T-helper 22 cell (primary cell): ENCODE data around the gene RASA3.
A peak's percentile ranks its signal among the peaks of the same experiment; 100 is the strongest.
"Not testable (repeated sequence)": the region's sequence is repeated elsewhere in the genome, so short reads cannot be mapped to it uniquely, and the experiment has no call there.

ENCODE experiments used
- DNase-seq: peaks from one replicate; pipeline ENCODE4 v3.0.0-alpha.2; 2020; ENCODE audit warnings: low read depth

RASA3 gene, protein sequence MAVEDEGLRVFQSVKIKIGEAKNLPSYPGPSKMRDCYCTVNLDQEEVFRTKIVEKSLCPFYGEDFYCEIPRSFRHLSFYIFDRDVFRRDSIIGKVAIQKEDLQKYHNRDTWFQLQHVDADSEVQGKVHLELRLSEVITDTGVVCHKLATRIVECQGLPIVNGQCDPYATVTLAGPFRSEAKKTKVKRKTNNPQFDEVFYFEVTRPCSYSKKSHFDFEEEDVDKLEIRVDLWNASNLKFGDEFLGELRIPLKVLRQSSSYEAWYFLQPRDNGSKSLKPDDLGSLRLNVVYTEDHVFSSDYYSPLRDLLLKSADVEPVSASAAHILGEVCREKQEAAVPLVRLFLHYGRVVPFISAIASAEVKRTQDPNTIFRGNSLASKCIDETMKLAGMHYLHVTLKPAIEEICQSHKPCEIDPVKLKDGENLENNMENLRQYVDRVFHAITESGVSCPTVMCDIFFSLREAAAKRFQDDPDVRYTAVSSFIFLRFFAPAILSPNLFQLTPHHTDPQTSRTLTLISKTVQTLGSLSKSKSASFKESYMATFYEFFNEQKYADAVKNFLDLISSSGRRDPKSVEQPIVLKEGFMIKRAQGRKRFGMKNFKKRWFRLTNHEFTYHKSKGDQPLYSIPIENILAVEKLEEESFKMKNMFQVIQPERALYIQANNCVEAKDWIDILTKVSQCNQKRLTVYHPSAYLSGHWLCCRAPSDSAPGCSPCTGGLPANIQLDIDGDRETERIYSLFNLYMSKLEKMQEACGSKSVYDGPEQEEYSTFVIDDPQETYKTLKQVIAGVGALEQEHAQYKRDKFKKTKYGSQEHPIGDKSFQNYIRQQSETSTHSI

DNA sequence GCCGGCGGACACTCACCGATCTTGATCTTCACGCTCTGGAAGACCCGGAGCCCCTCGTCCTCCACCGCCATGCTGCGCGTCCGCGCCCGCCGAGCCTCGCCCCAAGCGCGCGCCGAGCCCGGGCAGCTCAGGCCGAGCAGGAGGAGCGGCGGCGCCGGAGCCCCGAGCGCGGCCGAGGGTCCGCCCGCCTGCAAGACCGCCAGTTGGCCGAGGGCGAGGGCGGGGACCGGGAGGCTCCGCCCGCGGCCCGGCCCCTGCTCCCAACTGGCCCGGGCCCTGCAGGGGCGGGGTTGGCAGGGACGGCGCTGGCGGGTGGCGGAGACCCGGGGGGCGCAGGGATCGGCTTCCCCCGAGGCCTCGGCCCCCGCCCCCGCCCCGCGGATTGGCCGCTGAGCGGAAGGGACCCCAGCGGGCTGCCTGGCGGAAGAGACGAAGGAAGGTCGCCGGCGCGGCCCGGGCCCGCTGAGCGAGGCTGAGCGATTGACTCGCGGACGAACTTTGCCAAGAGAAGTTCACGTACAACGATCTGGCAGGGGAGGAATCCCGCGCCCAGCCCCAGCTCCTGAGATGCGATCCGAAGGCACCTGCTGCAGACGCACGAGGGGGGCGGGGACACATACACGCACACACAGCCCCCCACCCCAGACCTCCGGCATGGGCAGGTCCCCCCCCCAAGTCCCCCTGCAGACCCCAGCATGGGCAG, at the start of gene RASA3:
RASA3 (minus strand) TSS at position 205 of the 703 bp plus-strand sequence; CDS start at position 71, 134 bp downstream.
- peak; percentile 65 for DNase-seq

DNA sequence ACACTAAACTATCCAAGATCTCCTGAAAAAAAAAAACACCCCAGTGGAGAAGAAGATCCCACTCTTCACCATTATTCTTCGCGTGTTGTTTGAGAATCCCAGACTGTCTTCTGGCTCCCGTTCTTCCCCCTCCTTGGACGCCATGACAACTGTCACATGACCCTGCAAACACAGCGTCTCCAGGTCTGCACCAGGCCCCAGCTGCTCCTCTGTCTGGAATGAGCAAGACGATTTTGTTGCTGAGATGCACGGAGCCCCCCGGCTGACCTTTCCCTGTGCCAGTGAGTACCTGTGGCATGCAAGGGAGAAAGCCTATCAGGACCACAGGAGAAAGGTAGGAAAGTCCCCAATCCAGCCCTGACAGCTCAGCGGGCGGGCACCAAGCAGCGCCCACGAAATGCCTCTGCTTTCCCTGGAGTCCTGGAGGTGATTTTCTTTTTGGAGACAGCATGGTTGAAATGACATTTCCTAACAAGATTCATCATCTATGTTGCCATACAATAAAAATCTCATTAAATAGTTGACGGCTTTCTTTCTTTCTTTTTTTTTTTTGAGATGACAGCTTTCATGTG, 46.8 kb upstream of the RASA3 start, which contains the start of gene CFAP97D2:
CFAP97D2 (plus strand) TSS at position 171 of the 572 bp plus-strand sequence; CDS start at position 245, 74 bp downstream.
- DNase-seq, result no peak

DNA sequence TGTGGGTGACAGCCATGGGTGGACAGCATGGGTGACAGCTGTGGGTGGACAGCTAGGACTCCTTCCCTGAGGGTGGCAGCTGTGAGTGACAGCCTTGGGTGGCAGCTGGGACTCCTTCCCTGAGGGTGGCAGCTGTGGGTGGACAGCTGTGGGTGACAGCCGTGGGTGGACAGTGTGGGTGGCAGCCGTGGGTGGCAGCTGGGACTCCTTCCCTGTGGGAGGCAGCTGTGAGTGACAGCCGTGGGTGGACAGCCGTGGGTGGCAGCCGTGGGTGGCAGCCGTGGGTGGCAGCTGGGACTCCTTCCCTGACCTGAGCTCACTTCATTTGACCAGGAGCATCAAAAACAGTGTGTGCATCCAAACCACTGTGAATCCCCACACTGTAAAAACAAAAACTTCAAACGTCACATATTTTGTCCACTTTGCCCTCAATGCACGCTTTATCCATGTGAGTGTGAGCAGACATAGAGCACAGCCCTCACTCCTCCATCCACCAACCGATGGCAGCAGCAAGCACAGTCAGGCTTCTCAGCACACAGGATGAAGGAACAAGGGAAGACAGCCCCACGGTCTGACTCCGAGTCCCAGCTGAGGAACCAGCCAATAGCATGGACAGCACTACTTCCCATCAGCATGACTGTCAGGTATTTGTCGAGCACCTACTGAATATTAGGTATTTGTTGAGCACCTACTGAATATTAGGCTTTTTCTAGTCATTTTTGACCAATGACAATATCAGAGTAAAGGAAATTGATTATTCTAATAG, 45.0 kb upstream of the RASA3 start:
- DNase-seq, result no peak

DNA sequence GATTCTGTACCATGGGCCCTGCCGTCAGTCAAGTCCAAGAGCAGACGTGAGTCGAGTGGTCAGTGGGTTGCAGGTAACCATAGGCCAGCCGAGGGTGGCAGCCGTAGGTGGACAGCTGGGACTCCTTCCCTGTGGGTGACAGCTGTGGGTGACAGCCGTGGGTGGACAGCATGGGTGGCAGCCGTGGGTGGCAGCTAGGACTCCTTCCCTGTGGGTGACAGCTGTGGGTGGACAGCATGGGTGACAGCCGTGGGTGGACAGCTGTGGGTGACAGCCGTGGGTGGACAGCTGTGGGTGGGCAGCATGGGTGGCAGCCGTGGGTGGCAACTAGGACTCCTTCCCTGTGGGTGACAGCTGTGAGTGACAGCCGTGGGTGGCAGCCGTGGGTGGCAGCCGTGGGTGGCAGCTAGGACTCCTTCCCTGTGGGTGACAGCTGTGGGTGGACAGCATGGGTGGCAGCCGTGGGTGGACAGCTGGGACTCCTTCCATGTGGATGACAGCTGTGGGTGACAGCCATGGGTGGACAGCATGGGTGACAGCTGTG, 44.0 kb upstream of the RASA3 start:
- not testable (repeated sequence) for DNase-seq

DNA sequence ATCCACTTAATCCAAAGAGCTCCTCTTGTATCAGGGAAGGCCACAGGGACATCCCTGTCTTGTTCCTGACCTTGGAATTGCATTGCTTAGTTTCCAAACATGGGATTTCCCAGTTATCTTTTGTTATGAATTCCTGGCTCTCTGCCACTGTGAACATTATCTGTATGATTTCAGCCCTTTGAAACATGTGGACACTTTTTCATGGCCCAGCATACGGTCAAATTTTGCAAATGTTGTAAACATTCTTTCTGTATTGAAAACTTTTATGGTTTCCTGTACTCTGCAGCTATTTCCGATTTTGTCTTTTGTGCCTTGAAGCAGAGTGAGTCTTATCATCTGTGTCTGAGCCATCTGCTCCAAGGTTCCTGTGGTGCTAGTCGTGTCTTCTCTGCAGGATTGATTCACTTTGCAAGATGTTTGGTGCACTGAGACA, 42.1 kb upstream of the RASA3 start:
- no peak for DNase-seq

DNA sequence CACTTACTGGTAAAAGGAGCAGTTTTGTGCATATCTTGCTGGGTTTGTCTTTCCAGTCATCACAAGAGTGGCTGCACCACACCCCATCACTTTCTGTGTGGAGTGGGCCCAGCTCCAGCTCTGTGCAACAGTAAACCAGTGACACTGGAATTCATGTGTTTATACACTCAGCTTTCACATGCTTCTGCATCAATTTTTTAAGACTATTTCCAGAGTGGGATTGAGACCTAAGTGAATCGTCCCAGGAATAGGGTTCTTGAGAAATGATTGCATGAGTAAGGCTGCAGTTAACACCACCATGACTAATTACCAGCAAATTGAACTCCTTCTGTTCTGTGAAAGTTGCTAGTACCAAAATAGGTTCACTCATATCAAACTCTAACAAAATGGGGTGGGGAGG, 41.3 kb upstream of the RASA3 start:
- DNase-seq, result no peak

DNA sequence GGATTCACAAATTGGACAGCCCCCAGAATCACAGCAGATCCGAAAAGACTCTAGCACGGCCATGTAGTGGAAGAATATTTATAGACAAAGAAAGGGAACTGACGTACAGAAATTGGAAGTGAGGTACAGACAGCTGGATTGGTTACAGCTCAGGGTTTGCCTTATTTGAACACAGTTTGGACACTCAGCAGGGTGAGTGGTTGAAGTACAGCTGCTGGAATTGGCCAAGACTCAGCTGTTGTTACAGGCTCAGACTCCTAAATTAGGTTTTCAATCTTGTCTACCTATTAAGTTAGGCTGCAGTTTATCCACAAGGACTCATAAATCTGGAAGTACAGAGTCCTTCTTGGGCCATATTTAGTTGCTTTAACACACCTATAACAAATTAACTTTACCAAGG, 40.8 kb upstream of the RASA3 start:
- no peak for DNase-seq

DNA sequence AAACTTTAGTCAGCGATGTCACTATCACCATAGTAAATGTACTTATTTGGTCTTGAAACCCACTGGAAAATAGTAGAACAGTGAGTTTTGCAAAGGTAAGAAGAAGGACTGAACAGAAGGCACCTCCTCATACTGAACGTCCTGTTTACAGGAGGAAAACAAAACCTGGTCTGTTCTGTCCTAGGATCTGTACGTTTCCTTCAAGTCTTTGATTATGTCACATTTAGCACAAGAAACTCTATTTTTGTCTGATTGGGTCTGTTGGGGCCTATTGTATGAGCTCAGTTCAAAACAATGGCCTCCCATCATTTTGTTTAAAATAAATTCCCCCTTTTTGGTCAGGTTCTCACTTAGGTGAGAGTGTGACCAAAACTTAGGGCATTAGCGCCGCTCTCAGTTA, 35.5 kb upstream of the RASA3 start:
- no peak for DNase-seq

DNA sequence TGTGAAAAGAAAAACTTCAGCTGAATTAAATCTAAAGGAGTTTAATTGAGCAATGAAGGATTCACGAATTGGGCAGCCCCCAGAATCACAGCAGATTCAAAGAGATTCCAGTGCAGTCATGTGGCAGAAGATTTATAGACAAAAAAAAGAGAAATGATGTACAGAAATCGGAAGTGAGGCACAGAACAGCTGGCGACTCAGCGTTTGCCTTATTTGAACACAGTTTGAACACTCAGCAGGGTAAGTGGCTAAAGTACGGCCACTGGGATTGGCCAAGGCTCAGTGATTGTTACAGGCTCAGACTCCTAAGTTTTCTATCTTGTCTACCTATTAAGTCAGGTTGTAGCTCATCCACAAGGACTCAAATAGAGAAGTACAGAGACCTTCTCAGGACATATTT, 35.0 kb upstream of the RASA3 start:
- no peak for DNase-seq

DNA sequence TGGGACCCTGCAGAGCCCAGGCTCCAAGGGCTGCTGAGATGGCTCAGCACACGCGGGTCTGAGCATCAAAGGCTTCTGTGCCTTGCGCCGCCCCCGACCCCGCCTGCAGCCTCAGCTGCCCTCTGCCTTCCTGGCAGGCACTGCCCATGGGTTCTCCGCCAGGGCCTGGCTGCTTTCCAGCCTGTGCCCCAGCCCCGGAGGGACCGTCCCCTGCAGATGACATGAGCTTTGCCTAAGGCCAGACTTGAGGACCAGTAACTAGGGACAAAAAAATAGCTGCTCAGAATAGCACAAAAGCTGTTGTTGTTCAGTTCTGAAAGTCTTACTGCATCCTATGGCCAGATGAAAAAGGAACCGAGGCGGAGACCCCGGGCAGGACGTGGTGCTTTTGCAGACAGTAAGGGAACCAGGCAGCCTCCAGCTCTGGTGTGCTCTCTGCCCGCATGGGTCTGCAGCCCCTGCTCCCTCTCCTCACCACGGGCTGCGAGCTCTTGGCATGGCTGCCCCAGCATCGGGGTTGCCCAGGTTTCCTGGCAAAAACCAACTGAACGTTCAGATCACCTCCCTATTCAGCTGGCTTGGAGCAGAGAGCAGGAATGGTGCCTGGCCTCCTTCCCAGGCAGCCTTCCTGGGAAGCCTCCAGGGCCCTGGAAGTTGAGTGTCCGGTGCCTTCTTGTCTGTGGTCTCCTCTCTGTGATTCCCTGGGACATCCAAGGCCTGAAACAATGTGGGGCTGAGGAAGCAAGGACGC, 34.1 kb upstream of the RASA3 start:
- DNase-seq, result no peak

DNA sequence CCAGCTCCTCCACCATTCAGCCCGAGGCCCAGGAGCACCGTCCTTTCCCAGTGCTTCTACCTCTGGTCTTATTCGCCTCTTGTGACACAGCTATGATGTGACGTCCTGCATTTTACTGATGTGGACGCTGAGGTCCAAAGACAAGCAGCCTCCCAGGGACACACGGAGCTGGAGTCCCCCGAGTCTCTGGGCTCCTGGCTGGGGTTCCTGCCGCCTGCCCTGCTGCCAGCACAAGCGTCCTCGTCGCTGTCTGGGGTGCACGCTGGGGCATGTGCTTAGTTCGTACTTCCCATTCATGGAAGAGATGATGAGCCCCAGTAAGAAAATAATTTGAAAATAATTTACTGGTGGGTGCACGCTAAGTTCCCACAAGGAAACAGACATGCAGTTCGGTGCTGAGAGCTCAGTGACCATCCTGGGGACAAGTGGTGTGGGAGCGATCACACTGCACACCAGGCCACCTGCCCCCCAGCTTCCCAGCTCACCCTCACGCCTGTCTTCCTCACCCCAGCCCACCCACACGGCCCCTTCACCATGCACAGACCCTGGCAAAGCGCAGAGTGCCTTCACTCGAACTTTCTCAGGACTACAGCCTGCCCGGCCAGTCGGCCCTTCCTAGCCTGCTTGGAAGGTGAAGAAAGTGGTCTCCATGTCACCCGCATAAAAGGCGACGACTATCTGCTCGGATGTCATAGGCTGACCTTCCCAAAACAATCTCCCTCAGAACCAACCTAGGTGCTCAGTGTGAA, 32.4 kb upstream of the RASA3 start:
- DNase-seq, result no peak

DNA sequence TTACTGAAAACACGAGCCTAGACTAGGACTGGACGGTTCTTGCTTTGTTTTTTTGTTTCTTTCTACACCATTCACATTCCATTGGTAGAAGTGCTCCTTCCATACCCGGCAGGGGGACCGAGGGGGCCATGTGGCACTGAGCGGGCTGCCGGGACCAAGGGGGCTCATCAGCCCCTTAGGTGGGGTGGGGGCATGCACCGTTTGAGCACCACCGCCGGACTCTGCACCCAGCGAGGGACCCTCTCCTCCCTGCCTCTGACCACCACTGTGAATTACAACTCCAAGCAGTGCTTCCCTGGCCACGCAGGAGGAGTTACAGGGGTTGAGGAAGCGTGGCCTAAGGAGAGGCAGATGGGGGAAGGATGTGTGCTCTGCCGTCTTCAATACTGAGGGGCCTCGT, 31.6 kb upstream of the RASA3 start:
- no peak for DNase-seq

DNA sequence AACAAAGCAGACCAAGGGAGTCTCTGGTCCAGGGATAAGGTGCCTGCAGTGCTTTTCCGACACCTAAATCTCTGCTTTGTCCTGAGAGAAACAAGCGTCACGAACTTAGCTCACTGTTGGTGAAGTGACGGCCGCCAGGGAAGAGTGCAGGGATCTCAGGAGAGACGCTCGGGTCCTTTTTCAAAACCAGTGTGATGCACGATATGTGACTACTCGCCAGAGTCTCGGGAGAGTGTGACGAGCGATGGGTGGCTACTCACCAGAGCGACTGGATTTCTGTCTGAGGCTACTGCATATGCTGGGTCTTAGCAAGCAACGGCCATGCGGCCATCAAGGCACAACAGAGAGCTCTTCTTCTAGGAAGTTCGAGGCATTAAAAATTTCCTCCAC, 30.1 kb upstream of the RASA3 start:
- no peak for DNase-seq

DNA sequence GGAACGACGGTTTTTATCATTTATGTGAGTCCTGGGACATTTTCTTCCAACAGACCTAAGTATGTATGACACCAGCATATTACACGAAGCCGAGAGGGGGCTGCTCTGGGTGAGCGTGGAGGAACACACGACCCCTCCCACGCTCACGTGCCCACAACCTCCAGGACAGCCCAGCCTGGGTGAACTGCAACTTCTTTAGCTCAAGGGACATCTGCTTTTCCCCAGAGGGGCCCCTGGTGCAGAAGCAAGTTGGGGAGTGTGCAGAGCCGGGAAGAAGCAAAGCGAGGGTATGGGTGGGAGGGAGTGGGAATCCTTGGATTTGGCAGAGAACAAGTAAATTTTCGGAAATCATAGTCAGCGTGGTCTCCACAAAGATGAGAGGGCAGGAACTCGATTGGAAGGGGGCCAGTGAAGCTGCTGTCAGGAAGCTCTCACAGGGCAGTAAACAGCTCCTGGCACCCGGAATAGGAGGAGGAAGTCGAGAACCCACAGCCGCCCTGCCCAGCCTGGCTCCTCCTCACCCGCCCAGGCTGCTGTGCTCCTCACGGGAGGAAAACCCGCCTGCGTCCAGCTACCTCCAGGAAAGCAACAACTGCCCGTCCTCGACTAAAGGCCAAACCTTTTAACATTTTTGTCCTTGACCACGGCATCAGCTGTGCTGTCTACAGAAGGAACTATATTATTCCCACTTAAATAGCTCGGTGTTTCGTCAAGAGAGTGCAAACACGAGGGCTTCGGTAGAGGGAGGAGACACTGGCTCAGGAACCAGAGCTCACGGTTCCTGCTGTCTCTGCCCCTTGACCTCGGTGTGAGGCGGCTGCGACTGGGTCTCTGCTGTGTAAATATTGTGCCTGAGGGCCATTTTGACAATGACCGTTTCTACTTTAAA, 29.5 kb upstream of the RASA3 start:
- DNase-seq, result no peak

DNA sequence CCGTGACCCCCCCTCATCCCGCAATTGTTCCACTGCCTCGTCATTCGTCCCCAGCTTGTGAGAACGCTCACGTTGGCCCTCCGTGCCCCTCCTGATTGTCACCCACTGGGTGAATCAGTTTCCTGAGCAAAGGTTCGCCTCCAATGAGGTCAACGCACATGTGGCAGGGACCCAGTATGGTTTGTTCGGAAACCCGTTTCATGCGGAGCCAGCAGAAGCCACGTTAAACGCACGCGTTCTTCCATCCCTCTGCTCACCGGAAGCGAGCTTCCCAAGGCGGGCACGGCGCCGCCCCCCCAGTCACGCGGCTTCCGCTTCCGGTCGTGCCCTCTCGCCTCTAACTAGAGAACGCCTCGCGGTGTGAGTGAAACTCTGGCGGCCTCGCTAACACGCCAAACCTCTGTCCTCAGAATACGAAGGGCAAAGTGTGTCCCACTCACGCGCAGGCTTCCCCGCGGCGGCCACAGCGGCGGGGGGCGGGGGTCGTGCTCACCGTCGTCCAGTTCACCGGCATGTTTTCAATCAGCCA, 28.7 kb upstream of the RASA3 start:
- DNase-seq, result no peak

DNA sequence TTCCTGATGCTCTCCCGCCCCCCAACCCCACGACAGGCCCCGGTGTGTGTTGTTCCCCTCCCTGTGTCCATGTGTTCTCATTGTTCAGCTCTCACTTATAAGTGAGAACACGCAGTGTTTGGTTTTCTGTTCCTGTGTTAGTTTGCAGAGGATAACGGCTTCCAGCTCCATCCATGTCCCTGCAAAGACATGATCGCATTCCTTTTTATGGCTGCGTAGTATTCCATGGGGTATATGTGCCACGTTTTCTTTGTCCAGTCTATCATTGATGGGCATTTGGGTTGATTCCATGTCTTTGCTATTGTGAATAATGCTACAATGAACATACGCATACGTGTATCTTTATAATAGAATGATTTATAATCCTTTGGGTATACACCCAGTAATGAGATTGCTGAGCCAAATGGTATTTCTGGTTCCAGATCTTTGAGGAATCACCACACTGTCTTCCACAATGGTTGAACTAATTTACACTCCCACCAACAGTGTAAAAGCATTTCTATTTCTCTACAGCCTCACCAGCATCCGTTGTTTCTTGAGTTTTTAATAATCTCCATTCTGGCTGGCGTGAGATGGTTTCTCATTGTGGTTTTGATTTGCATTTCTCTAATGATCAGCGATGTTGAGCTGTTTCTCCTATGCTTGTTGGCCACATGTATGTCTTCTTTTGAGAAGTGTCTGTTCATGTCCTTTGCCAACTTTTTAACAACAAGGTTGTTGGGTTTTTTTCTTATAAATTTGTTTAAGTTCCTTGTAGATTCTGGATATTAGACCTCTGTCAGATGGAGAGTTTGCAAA, 26.6 kb upstream of the RASA3 start:
- DNase-seq, result not testable (repeated sequence)

DNA sequence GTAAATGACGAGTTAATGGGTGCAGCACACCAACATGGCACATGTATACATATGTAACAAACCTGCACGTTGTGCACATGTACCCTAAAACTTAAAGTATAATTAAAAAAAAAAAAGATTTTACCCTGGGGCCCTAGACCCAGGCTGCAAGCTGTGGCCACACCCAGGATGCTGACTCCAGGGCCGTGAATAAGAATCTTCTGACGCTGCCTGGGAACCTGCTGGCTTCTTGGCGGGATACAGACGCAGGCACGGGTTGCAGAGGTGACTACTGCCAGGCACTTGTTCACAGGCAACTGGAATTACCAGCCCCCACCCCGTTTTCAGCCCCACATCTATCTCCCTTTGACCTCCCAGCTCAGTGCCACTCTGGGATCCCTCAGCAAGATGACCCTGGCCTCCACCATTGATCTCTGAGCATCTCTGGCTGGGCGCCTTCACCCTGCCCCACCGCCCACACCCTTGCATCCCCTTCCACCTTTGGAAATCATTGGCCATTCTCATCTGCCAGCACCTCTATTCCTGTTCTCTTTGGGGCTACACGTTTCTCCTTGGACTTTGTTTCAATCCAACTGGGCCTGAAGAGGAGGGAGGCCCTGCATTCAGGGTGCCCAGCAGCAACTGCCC, 25.6 kb upstream of the RASA3 start:
- no peak for DNase-seq
